SK-N-MC (cell line): ENCODE results near the gene PCNX2.

Experiments
- EZH2 ChIP-seq: fragments of 200-600 bp; sonication (generic); IDR thresholded peaks from one replicate; pipeline ENCODE4 v1.6.1; 2017; ENCODE audit warnings: antibody characterized with exemption
- FOXP2 ChIP-seq: optimal IDR thresholded peaks from 2 replicates; pipeline ENCODE3; 2011; ENCODE audit warnings: mild to moderate bottlenecking, moderate library complexity; ENCODE audit not compliant: insufficient read depth; ENCODE audit errors: extremely low read length, control extremely low read depth

GRCh38 chr1:233064988-233065387, 230.5 kb downstream of the PCNX2 start:
- no peak for TF ChIP-seq EZH2
- no peak for TF ChIP-seq FOXP2
